GM18526 (cell line): Measurements from ENCODE around the gene SLC25A14.

ENCODE experiments used
- POLR2A ChIP-seq: IDR thresholded peaks from 3 replicates; pipeline ENCODE4 v1.6.1; 2011; ENCODE audit not compliant: insufficient read length; ENCODE audit errors: extremely low read depth

SLC25A14 gene

DNA sequence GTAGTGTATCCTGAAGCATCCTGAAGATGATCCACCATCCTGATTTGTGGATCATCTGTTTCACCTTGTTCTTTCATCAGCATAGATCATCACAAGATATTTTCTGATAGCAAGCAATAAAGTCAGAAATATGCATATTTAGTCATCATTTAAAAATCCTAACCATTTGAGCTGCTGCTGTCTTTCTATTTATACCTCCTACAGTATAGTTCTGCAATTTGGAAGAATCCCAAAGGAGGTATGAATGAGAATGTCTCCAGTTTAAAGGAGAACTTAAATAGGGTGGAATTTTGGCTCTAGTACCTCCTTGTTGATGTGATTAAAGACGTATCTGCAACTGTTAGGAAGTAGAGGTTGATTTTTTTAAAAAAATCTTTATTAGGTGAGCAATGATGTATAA, 7.6 kb downstream of the SLC25A14 start:
- no peak for TF ChIP-seq POLR2A

DNA sequence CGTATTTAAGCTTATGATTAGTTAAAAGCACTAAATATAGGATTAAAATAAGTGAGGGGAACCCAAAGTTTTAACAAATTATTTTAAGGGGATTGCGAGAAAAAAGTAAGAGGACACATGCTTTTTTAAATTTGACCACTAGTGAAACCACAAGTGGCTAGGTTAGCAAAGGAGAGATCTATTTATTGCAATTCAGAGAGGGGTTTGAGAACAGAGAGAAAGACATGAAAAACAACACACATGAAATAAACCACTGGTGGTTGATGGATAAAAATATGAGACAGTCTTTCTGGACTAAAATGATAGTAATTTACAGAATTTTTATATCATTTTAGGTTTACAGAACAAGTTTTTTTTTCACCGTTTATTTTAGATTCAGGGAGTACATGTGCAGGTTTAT, 11.8 kb downstream of the SLC25A14 start:
- TF ChIP-seq POLR2A = no peak

DNA sequence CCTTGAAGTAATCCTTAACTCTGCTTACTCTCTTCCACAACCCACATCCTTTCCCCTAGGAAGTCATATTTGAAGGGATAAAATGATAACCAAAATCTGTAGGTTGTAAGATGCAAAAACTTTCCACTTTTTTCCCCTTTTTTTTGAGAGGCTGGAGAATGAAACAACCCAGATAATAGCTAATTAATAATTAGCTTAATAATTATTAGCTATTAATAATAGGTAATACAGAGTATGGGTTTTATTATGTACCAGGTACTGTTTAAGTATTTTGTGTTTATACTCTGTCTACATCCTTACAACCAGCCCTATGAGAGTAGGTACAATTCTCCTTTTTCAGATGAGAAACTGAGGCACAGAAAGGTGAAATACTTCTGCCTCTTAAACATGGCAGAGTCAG, 36.4 kb downstream of the SLC25A14 start:
- TF ChIP-seq POLR2A = no peak

DNA sequence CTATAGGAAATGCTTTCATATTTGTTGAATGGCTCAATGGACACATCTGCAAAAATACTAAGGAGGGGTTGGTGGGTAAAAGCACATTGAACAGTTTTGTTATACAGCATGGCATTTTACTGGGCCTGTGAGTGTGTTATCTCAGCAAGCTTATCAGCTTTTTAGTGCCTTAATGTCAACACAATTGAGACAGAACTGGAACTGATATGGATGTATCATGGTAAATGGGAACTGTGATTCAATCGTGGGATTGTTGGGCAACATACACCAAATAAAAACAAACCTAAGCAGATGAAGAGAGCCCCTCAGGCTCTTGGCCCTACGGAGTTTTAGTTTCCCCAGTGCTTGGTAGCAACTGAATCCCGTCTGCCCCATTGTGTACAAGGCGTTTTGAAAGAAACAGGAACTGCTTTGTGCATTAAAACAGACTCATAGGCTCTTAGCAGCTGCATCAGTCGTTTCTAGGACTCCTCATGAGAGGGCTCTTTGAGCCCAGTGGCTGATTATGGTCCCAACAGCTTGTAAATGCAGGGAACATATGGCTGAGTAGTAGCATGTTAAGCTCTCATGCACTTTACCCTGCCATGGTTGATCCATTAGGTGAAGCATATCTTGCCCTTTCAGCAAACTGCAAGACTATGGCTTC, 38.4 kb downstream of the SLC25A14 start:
- TF ChIP-seq POLR2A = no peak

DNA sequence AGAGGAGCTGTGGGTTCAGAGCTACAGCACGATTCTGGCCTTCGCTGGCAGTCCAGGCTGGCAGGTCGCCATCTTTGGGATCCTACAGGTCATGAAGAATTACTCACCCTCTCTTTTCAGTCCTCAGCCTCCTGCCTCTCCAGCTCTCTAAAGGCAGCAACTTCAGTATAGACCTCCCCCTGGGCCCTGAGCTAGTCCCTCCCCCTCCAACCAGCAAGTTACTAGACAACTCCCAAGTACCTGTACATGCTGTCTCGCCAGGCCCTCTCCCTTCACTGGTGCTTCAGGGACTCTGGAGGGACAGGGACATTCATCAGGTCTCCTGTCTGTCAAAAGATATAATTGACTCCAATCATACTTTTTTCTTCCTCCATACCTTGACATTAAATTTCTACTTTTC, 45.8 kb downstream of the SLC25A14 start, which contains the start of gene GPR119:
Gene GPR119 (minus strand): TSS at position 155 of the 400 bp plus-strand sequence. CDS start 227 bp downstream, outside the sequence.
- TF ChIP-seq POLR2A = no peak

DNA sequence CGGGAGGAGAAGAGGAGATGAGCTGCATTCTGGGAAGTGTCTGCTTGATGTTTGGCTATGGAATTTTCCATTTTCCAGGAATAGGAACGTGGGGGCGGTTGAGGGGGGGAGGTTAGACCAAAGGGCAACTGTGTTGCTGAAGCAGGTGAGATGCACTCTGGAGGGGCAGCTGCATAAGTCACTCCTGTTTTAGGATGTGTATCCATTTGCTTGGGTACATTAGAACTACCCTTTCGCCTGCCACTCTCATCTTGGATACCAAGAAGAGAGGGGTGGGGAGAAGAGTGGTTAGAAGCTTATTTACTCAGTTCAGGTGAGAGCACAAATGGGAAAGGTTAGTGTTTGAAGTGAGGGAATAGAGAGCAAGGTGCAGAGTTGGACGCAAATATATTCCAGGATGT, 46.7 kb downstream of the SLC25A14 start:
- no peak for TF ChIP-seq POLR2A

DNA sequence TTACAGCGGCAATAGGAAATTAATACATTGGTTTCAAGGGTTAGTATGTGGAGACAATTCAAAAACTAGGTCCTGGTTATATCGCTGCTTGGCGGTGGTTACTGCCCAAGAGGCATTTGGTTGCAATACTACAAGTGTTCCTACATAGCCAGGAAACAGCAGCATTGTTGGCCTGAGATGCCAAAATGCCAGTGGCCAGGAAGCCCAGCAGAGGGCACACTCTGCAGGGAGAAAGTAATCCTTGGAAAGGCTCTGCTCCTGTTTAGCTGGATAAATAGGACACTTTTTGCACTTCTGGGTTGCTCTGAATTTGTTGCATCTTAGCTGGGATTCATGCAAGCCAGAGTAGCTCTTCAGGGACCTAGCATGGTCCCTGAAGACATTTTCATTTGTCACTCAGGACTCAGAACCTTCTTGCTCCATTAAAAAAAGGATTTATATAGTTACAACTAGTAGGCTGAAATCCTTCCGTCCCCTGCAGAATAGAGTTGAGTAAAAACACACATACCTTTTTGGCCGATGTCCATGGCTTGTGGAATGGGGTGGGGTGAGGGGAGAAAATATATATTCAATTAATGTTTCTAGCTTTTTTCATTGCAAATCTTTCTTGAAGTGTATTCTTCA, 53.8 kb downstream of the SLC25A14 start:
- no peak for TF ChIP-seq POLR2A

DNA sequence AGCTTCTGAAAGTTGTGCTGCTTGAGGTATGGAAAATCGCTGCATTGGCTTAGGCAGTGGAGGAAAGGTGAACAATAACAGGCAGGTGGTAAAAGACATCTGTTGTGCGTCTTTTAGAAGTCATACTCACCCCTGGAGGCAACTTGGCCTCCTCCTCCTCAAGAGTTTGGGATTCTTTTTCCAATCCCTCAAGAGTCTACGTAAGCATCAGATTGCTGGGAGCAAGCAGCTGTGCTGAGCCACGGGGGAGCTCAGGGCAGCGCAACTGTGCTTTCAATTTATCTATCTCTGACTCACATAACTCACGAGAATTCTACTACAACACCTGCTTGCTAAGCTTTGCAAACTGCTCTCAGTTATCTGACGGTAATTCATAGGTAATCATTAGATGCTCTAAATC, 55.6 kb downstream of the SLC25A14 start:
- TF ChIP-seq POLR2A = no peak

DNA sequence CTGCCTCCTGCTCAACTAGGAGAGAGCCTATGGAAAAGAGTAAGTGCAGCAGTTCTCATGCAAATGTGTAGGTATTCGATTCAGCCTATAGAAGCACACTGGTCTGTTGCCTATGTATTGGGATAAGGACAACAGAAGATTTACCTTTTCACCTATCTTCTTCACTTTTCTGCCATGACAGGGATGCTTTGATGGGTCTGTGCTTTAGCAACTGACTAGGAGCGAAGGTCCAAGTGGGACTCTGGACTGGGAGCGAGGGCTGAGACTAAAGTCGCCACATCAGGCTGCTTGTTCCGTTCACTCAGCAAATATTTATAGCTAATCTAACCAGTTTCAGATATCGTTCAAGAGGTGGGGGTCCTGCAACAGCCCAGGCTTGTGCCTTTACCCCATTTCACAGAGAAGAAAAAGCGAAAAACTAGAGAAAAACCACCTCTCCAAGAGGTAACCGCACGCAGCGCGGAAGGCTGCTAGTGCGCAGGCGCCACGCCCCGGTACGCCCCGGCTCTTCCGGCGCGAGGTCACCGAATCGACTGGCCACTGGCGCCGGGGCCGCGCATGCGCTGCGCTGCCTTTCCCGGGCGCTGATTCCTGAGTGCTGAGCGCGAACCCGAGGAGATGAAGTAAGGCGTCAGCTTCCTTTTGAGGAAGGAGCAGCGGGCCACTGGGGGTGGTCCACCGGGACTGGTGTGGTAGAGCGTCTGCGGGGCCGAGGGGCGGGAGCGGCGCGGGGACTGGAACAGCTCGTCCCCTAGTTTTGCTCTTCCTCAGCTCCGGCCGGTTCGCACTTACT, 61.9 kb downstream of the SLC25A14 start, which contains the start of gene RBMX2:
Gene RBMX2 (plus strand): TSS at position 573 of the 793 bp plus-strand sequence. CDS start 46 bp downstream, at position 619.
- peak; percentile 68 for TF ChIP-seq POLR2A

DNA sequence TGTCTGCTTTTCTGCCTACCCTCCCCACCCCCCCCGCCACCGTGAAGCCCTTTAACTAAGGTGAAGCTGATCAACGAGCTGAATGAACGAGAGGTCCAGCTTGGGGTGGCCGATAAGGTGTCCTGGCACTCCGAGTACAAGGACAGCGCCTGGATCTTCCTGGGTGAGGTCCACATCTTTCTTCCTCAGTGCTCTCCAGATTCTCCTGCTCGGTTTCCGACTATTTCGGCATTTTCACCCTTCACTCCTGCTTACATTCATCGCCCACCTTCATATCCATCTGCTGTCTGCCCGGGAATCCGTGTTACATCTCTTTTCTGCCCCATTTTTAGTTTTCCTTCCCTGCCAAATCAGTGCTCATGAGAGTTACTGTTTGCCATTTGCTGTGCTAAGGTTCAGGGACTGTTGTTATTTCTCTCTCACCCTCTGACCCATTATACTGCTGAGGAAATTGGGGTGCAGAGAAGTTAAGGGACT, 62.5 kb downstream of the SLC25A14 start:
- no peak for TF ChIP-seq POLR2A

DNA sequence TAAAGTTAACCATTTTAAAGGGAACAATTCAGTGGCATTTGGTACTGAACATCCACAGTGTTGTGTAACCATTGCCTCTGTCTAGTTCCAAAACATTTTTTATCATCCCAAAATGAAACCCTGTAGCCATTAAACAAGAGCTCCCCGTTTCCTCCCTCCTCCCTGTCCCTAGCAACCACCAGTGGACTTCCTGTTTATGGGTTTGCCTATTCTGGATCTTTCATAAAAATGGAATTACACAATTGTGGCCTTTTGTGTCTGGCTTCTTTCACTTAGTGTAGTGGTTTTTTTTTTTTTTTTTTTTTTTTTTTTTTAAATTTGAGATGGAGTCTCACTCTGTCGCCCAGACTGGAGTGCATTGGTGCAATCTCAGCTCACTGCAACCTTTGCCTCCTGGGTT, 73.7 kb downstream of the SLC25A14 start:
- no peak for TF ChIP-seq POLR2A

DNA sequence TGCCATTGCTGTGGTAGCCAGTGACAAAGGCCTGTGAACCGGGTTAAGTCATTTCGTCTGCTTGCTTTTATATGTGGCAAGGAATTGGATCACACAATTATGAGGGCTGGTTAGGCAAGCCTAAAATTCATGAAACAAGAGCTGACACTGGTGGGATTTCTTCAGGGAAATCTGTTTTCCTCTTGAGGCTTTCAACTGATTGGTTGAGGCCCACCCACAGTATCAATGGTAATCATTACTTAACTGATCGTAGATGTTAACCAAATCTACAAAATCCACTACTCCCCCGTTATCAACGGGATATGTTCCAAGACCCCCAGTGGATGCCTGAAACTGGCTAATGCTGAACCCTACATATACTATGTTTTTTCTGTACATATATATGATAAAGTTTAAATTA, 75.1 kb downstream of the SLC25A14 start:
- TF ChIP-seq POLR2A = no peak

DNA sequence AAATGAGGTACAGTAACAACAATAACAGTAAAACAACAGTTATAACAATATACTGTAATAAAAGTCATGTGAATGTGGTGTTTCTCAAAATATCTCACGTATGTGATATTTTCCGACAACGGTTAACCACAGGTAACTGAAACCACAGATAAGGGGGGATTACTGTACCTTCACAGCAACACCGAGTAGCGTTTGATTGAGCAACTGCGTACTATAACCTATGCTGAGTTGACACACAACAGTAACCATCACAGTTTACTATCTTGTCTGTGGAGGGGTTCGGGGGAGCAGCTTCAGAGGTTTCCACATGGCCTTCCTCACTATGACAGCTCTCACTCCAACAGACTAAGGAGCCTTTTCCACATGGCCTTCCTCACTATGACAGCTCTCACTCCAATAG, 75.5 kb downstream of the SLC25A14 start:
- no peak for TF ChIP-seq POLR2A

DNA sequence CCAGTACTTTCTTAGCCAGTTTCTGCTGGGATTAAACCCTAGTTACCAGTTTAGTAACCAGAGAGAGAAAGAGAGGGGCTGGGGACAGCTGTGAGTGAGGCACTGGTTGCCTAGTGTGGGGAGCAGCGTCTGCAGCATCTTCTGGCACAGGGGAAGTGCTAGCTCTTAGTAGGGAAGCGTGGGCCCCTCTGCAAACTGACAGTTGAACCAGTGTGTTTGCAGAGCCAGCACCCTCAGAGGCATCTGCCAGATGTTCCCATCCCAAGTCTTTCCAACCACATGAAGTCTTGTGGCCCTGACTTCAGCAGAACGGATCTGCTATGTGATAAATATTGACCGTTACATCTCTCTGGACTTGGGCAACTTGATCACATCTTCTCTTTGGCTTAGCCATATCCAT, 77.1 kb downstream of the SLC25A14 start:
- TF ChIP-seq POLR2A = no peak

DNA sequence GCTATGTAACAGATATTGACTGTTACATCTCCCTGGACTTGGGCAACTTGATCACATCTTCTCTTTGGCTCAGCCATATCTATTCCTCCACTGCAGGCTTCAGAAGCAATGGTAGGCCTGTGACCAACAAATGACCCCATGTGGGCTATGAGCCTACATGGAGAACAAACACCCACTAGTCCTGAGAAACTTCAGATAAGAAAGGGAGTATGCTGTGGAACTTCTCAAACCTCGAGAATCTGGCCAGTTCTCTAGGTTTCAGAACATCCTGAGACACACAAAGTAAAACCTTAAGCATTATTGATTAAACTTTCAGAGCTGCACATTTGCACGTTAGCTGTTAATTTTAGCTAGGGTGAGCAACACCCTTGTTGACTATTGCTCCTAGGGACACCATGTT, 78.3 kb downstream of the SLC25A14 start:
- TF ChIP-seq POLR2A = no peak

DNA sequence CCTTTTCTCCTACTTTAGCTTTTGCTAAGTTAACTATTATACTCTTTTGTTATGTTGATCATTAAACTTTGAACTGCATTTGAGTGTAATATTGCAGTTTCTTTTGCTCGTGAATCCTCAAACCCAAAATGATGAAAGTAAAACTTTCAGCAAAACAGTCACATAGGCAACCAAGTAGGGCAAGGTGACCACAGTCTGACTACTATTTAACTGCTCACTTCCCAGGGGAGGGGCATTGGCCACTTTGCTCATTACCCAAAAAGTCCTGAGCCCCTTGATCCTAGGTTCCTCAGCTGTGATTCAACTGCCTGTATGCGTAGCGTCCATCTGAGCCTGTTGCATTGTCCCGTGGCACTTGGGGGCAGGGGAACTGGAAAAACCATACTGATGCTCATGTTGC, 79.0 kb downstream of the SLC25A14 start:
- TF ChIP-seq POLR2A = no peak
